Heart left ventricle (tissue), 13 donors: ENCODE data around the gene PHF14.

Experiments
- POLR2A ChIP-seq, 2 donors: fragments of 450-650 bp; IDR thresholded peaks; one replicate each; pipeline ENCODE4 v1.6.1; 2017; ENCODE audit warnings: antibody characterized with exemption in 2 of 2, mild to moderate bottlenecking in 2 of 2, moderate library complexity in 2 of 2
- TF ChIP-seq, protein P1 (sequence below), 12 donors: fragments of 200-600 bp; sonication (generic) in 4 of 12; IDR thresholded peaks; one replicate each; pipeline versions ENCODE4 v1.5.0 to v1.8.0; 2018 to 2022; ENCODE audit warnings: antibody characterized with exemption in 12 of 12, mild to moderate bottlenecking in 5 of 12
- donor health status: ischemic (EF 13 %, LVEDD 7.1; RV severe dilation, severe dysfunction).
- donor health status: DM: no; HTN: yes; CAD: no.
- donor health status: DM: no; HTN: no; CAD: no.
- donor health status: ischemic (EF 25% LVEDD 6.9; RV normal size, moderate dysfunction).
- donor health status: ischemic (EF 25% LVEDD 5.7; RV mildly dilated, moderate dysfunction).
- donor health status: ischemic (EF 35%, LVEDD 5.7; RV mildly dilated, moderate dysfunction).
- donor health status: nonischemic (EF 11% LVEDD 7.7; RV severe dilation, severe dysfunction).
- donor health status: DM: yes; HTN: yes; CAD: no.
- donor health status: PGD.
- donor health status: ischemic (EF 29% LVEDD 5.4; RV normal size, mild dysfunction).
- donor health status: nonischemic (EF 23%, LVEDD 6.1; RV moderate dilation, normal function).

- TF ChIP-seq POLR2A (IDR thresholded peaks at IDR 0.05) = no peak
- TF ChIP-seq, protein P1, sequence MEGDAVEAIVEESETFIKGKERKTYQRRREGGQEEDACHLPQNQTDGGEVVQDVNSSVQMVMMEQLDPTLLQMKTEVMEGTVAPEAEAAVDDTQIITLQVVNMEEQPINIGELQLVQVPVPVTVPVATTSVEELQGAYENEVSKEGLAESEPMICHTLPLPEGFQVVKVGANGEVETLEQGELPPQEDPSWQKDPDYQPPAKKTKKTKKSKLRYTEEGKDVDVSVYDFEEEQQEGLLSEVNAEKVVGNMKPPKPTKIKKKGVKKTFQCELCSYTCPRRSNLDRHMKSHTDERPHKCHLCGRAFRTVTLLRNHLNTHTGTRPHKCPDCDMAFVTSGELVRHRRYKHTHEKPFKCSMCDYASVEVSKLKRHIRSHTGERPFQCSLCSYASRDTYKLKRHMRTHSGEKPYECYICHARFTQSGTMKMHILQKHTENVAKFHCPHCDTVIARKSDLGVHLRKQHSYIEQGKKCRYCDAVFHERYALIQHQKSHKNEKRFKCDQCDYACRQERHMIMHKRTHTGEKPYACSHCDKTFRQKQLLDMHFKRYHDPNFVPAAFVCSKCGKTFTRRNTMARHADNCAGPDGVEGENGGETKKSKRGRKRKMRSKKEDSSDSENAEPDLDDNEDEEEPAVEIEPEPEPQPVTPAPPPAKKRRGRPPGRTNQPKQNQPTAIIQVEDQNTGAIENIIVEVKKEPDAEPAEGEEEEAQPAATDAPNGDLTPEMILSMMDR (IDR thresholded peaks at IDR 0.05) = no peak
Observed at GRCh38 chr7:11206177-11206899, 232.7 kb downstream of the PHF14 start.
